HepG2 (cell line): ENCODE measurements around the gene DNAJC13. TPM values are rescaled to one million over a fixed set of nuclear protein-coding genes. Genes with fewer than 3 reads are reported as not detected.

ENCODE experiments used
- ATAC-seq: fragments of 200-7000 bp; cut with Tn5 transposase; 3 replicates; pipeline ENCODE4 v1.9.1; 2020; ENCODE audit warnings: mild to moderate bottlenecking, moderate library complexity
- BruUV-seq: library from RNA; stranded (reverse); fragments of 400-500 nt; replicated peaks from 2 replicates; lab custom pipeline; 2021; lab: Mats Ljungman, UMichigan
- CTCF ChIA-PET: fragments of 300-600 bp; formaldehyde crosslinking; extraction: SDS; loops from one replicate; lab custom pipeline; 2021; ENCODE audit warnings: low total read pairs, inconsistent platforms, low intra/inter-chr PET ratio; lab: Yijun Ruan, JAX
- POLR2A ChIA-PET: fragments of 350-600 bp; sonication (Branson Sonifier 250); formaldehyde crosslinking; loops from one replicate; lab custom pipeline; 2020; ENCODE audit warnings: antibody characterized with exemption, inconsistent platforms; lab: Yijun Ruan, JAX
- DNase-seq: peaks from one replicate; pipeline ENCODE4 v3.0.0-alpha.2; 2015; ENCODE audit warnings: low spot score
- FAIRE-seq: peaks from 3 replicates; lab custom pipeline; 2011; peaks lifted over from hg19 to GRCh38; lab: Jason Lieb, UNC
- H2AFZ ChIP-seq: one replicate; pipeline ENCODE4 v1.6.1; 2011; ENCODE audit warnings: low read length, inconsistent platforms
- H3K27ac ChIP-seq: fragments of 300-600 bp; 3 replicates; pipeline ENCODE4 v1.8.0; 2011; ENCODE audit warnings: mixed run types, mild to moderate bottlenecking, mixed read lengths, low read length, inconsistent platforms; ENCODE audit not compliant: insufficient read depth; ENCODE audit errors: extremely low read length
- H3K27me3 ChIP-seq, 2 experiments: fragments of 200-600 bp in 1 of 2; 2 replicates in 1 of 2; 3 replicates in 1 of 2; pipeline versions ENCODE4 v1.6.0 to v1.8.0; 2011; ENCODE audit warnings: low read length in 2 of 2, mild to moderate bottlenecking in 2 of 2, moderate library complexity in 2 of 2, inconsistent platforms in 1 of 2; ENCODE audit not compliant: insufficient read depth in 2 of 2, control insufficient read depth in 1 of 2
- H3K36me3 ChIP-seq, 2 experiments: fragments of 200-600 bp in 1 of 2; replicated peaks in 1 of 2; 2 replicates in 1 of 2; 3 replicates in 1 of 2; pipeline versions ENCODE4 v1.5.1 to v1.8.0; 2011; ENCODE audit warnings: low read length in 2 of 2, inconsistent platforms in 1 of 2; ENCODE audit not compliant: insufficient read depth in 2 of 2, control insufficient read depth in 1 of 2
- H3K4me1 ChIP-seq: 2 replicates; pipeline ENCODE4 v1.5.1; 2012; ENCODE audit warnings: low read length, inconsistent platforms; ENCODE audit not compliant: insufficient read depth
- H3K4me2 ChIP-seq: 2 replicates; pipeline ENCODE4 v1.6.0; 2011; ENCODE audit warnings: low read depth, low read length, inconsistent platforms
- H3K4me3 ChIP-seq, 3 experiments: fragments of 200-600 bp in 1 of 3; sonication (generic), shearing (Covaris generic) in 1 of 3; replicated peaks in 1 of 3; 2 replicates each; pipeline ENCODE4 v1.5.1; 2011 to 2016; ENCODE audit warnings: low read length in 3 of 3, inconsistent platforms in 2 of 3, low read depth in 2 of 3, mild to moderate bottlenecking in 2 of 3, control low read depth in 1 of 3, mixed read lengths in 1 of 3; ENCODE audit not compliant: insufficient read depth in 1 of 3
- H3K79me2 ChIP-seq: one replicate; pipeline ENCODE4 v1.6.1; 2011; ENCODE audit warnings: low read length, inconsistent platforms; ENCODE audit not compliant: insufficient read depth
- H3K9ac ChIP-seq: 2 replicates; pipeline ENCODE4 v1.6.0; 2011; ENCODE audit warnings: mild to moderate bottlenecking, low read depth, low read length, inconsistent platforms; ENCODE audit not compliant: insufficient read depth
- H3K9me3 ChIP-seq: 2 replicates; pipeline ENCODE4 v1.5.1; 2012; ENCODE audit warnings: mild to moderate bottlenecking, low read length
- H4K20me1 ChIP-seq: 2 replicates; pipeline ENCODE4 v1.6.0; 2011; ENCODE audit warnings: inconsistent platforms, mild to moderate bottlenecking, low read length, moderate library complexity; ENCODE audit not compliant: insufficient read depth
- ATF1 ChIP-seq: IDR thresholded peaks from 2 replicates; pipeline ENCODE4 v1.6.1; 2016; ENCODE audit warnings: mild to moderate bottlenecking, control low read depth
- ATF6 ChIP-seq: sonication (generic); formaldehyde crosslinking; conservative IDR thresholded peaks from 2 replicates; pipeline ENCODE4 v1.4.0; 2020; ENCODE audit warnings: missing genetic modification reagents
- ATF7-NPFF ChIP-seq: sonication (generic); formaldehyde crosslinking; IDR thresholded peaks from 2 replicates; pipeline ENCODE4 v1.8.1; 2023; ENCODE audit warnings: mild to moderate bottlenecking, low read depth, missing genetic modification reagents, moderate library complexity
- BRF2 ChIP-seq: sonication (generic); formaldehyde crosslinking; IDR thresholded peaks from 2 replicates; pipeline ENCODE4 v1.8.1; 2022; ENCODE audit warnings: mild to moderate bottlenecking, missing genetic modification reagents
- ELF3 ChIP-seq: IDR thresholded peaks from 2 replicates; pipeline ENCODE4 v1.6.1; 2016; ENCODE audit warnings: missing genetic modification reagents, missing compliant biosample characterization
- GRHL1 ChIP-seq: sonication (generic); formaldehyde crosslinking; conservative IDR thresholded peaks from 2 replicates; pipeline ENCODE4 v1.8.0; 2022; ENCODE audit warnings: missing genetic modification reagents
- MXI1 ChIP-seq: IDR thresholded peaks from 3 replicates; pipeline ENCODE4 v1.6.1; 2012; ENCODE audit warnings: low read depth, low read length, inconsistent platforms, borderline replicate concordance
- ZFP1 ChIP-seq: IDR thresholded peaks from 2 replicates; pipeline ENCODE4 v1.6.1; 2016
- ZNF225 ChIP-seq: sonication (generic); formaldehyde crosslinking; IDR thresholded peaks from 2 replicates; pipeline ENCODE4 v1.4.0; 2020; ENCODE audit warnings: mild to moderate bottlenecking, missing genetic modification reagents
- ZNF280B ChIP-seq: sonication (generic); formaldehyde crosslinking; IDR thresholded peaks from 2 replicates; pipeline ENCODE4 v1.5.0; 2020; ENCODE audit warnings: missing genetic modification reagents, mild to moderate bottlenecking, borderline replicate concordance
- ZNF335 ChIP-seq: sonication (generic); formaldehyde crosslinking; IDR thresholded peaks from 2 replicates; pipeline ENCODE4 v1.4.0; 2020; ENCODE audit warnings: missing genetic modification reagents
- ZNF678 ChIP-seq: sonication (generic); formaldehyde crosslinking; IDR thresholded peaks from 2 replicates; pipeline ENCODE4 v1.4.0; 2020; ENCODE audit warnings: mild to moderate bottlenecking, missing genetic modification reagents
- ZNF790 ChIP-seq: sonication (generic); formaldehyde crosslinking; IDR thresholded peaks from 2 replicates; pipeline ENCODE4 v1.8.0; 2022; ENCODE audit warnings: missing genetic modification reagents, mild to moderate bottlenecking, borderline replicate concordance
- WGBS: methylation state at CpG from one replicate; pipeline ENCODE4 v1.1.6; 2017; ENCODE audit warnings: low lambda C conversion rate; 5-methylcytosine and 5-hydroxymethylcytosine counted together
- in situ Hi-C: cut with HindIII; loops from 2 replicates; pipeline ENCODE4 v1.10.0; 2017; ENCODE audit warnings: low pct_unique_long_range_greater_than_20kb; ENCODE audit not compliant: extremely low pct_ligation_motif_present
- intact Hi-C: fragments of 100-400 bp; cut with micrococcal nuclease; formaldehyde crosslinking; loops from one replicate; pipeline ENCODE4 v1.10.0; 2022; ENCODE audit not compliant: unreplicated experiment
- polyA plus RNA-seq, 8 experiments: library from polyadenylated mRNA; depleted of rRNA in 3 of 8; stranded (reverse) in 7 of 8; unstranded in 1 of 8; fragments of >200 nt; fragmentation: Illumina TruSeq in 4 of 8; extraction: Trizol in 4 of 8; gene quantifications; 2 replicates each; pipeline versions ENCODE4 v1.2.1 to v1.2.3, GENCODE V29; 2011 to 2016; ENCODE audit warnings: low read depth in 4 of 8, missing spikeins in 1 of 8, mixed read lengths in 1 of 8; ENCODE audit not compliant: insufficient read depth in 1 of 8
- total RNA-seq, 5 experiments: library from RNA; depleted of rRNA; stranded (reverse); fragments of >200 nt; fragmentation: Illumina TruSeq; extraction: Trizol; gene quantifications; 2 replicates each; pipeline ENCODE4 v1.2.3, GENCODE V29; 2016; ENCODE audit warnings: low read depth in 1 of 5

The DNAJC13 gene
- total and polyA plus RNA-seq, 2 of the 13 experiments (the other 11 are each of a cell fraction or from before 2014, with no cell fraction given): 9.1 to 26.2 TPM

GRCh38 chr3:132537297-132537696 lies 120.0 kb downstream of the DNAJC13 start:
- no peaks in the 10 kb centered on the region for H3K27me3 ChIP-seq
- H3K9ac ChIP-seq: no peak overlapping the region
- FAIRE-seq (no peak), ATAC-seq (no peak), DNase-seq (no peak)
- 93% methylated on average over 1 of the region's 1 CpG for WGBS
- H3K9me3 ChIP-seq: no peaks in the 10 kb centered on the region
- peaks cover 3 to 25% of the 10 kb centered on the region in 2 experiments for H3K36me3 ChIP-seq
- in situ Hi-C loops (loop anchor here (5.0 to 25.0 kb wide), 2 partner anchors 100 to 850 kb away; no protein-coding TSS in a partner anchor), intact Hi-C loops (no loop called here)
- CTCF ChIA-PET: interaction anchor here (2.7 kb wide), 1 partner anchor 104 kb away, joined by 33 read pairs; no protein-coding TSS in a partner anchor
- H3K4me1 ChIP-seq: peaks cover 26% of the 10 kb centered on the region
- no peaks in the 10 kb centered on the region for H3K79me2 ChIP-seq
- H4K20me1 ChIP-seq: no peaks in the 10 kb centered on the region
- no peak overlapping the region for H3K27ac ChIP-seq
- no peak overlapping the region for H3K4me2 ChIP-seq
- BruUV-seq: no TSS peak
- TF ChIP-seq ELF3 (no peak), ZNF678 (CRISPR knock-in tag) (no peak), ZNF790 (CRISPR knock-in tag) (no peak), ZNF280B (no peak), ZFP1 (CRISPR knock-in tag) (no peak), ZNF335 (CRISPR knock-in tag) (no peak), GRHL1 (CRISPR knock-in tag) (no peak), ATF6 (CRISPR knock-in tag) (no peak), ATF1 (CRISPR knock-in tag) (no peak), BRF2 (no peak), MXI1 (no peak), ATF7-NPFF (CRISPR knock-in tag) (no peak), ZNF225 (CRISPR knock-in tag) (no peak)
- no peak overlapping the region for H3K4me3 ChIP-seq
- POLR2A ChIA-PET: no interaction called here
- no peak overlapping the region for H2AFZ ChIP-seq
